Activated T-cell treated with anti-CD3 and anti-CD28 coated beads, Interleukin-2, amount 50 U/mL, for 1 hour (primary cell): ENCODE data around the gene LCORL.
"Not testable (repeated sequence)": the region's sequence is repeated elsewhere in the genome, so short reads cannot be mapped to it uniquely, and the experiment has no call there.

Experiments
- DNase-seq: peaks from one replicate; pipeline ENCODE4 v3.0.0-alpha.2; 2020

Gene LCORL

GRCh38 chr4:18021720-18022571, at the start of gene LCORL:
LCORL (minus strand) TSS chr4:18021755; CDS start chr4:18021751, 4 bp downstream.
- peak; percentile 84 for DNase-seq

GRCh38 chr4:18069810-18070209, 48.3 kb upstream of the LCORL start:
- no peak for DNase-seq

GRCh38 chr4:18067031-18067430, 45.5 kb upstream of the LCORL start:
- no peak for DNase-seq

GRCh38 chr4:18063079-18063478, 41.5 kb upstream of the LCORL start:
- DNase-seq, result no peak

GRCh38 chr4:18057821-18058533, 36.4 kb upstream of the LCORL start:
- DNase-seq, result no peak

GRCh38 chr4:18056030-18056429, 34.5 kb upstream of the LCORL start:
- no peak for DNase-seq

- DNase-seq, result no peak
These were observed 30.6 kb upstream of the LCORL start for GRCh38 chr4:18052158-18052557.

GRCh38 chr4:18051281-18051680, 29.7 kb upstream of the LCORL start:
- no peak for DNase-seq

- no peak for DNase-seq
These were observed 28.9 kb upstream of the LCORL start for GRCh38 chr4:18050448-18050847.

GRCh38 chr4:18049446-18049845, 27.9 kb upstream of the LCORL start:
- DNase-seq, result no peak

- no peak for DNase-seq
These were observed 21.2 kb upstream of the LCORL start for GRCh38 chr4:18042754-18043153.

GRCh38 chr4:18042012-18042411, 20.5 kb upstream of the LCORL start:
- no peak for DNase-seq

- DNase-seq, result no peak
These were observed 19.6 kb upstream of the LCORL start for GRCh38 chr4:18041114-18041513.

- DNase-seq, result no peak
These were observed 17.6 kb upstream of the LCORL start for GRCh38 chr4:18039113-18039512.

- DNase-seq, result not testable (repeated sequence)
These were observed 14.8 kb upstream of the LCORL start for GRCh38 chr4:18036369-18036768.

- DNase-seq, result no peak
These were observed 12.5 kb upstream of the LCORL start for GRCh38 chr4:18034099-18034498.

GRCh38 chr4:18033111-18034085, 11.8 kb upstream of the LCORL start:
- DNase-seq, result no peak

- DNase-seq, result no peak
These were observed 3.7 kb upstream of the LCORL start for GRCh38 chr4:18025288-18025687.

GRCh38 chr4:18022572-18023050, 1.1 kb upstream of the LCORL start:
- DNase-seq, result no peak

- no peak for DNase-seq
These were observed 160 bp downstream of the LCORL start for GRCh38 chr4:18021470-18021719.

- peak; percentile 46 for DNase-seq
These were observed 685 bp downstream of the LCORL start for GRCh38 chr4:18020671-18021469.

GRCh38 chr4:18020145-18020670, 1.3 kb downstream of the LCORL start:
- peak; percentile 33 for DNase-seq
